Diencephalon (tissue), 1 donor: ENCODE results near the gene GAS1. TPM values are rescaled to one million over a fixed set of nuclear protein-coding genes. Genes with fewer than 3 reads are reported as not detected.

Experiments used
- total RNA-seq: library from RNA; depleted of rRNA; stranded (reverse); fragments of >200 nt; gene quantifications from one replicate; pipeline ENCODE4 v1.2.3, GENCODE V29; 2014

Gene GAS1
- 9.9 TPM for total RNA-seq

GRCh38 chr9:86947146-86948073, at the start of gene GAS1:
Gene GAS1, minus strand, starts transcription at chr9:86947506. Its CDS starts 727 bp downstream, at chr9:86946779.

